GM19099 (cell line): ENCODE data around the gene WDR41.

ENCODE experiments used
- POLR2A ChIP-seq: IDR thresholded peaks from 3 replicates; pipeline ENCODE4 v1.6.1; 2011; ENCODE audit warnings: low read depth; ENCODE audit not compliant: insufficient read length; ENCODE audit errors: extremely low read depth

The WDR41 gene

GRCh38 chr5:77390221-77390620, 101.9 kb downstream of the WDR41 start:
- TF ChIP-seq POLR2A, result no peak

- TF ChIP-seq POLR2A, result no peak
Measured at GRCh38 chr5:77389746-77390145, 102.4 kb downstream of the WDR41 start.
